Measurements from ENCODE around the gene KRT6B.

Gene KRT6B

DNA sequence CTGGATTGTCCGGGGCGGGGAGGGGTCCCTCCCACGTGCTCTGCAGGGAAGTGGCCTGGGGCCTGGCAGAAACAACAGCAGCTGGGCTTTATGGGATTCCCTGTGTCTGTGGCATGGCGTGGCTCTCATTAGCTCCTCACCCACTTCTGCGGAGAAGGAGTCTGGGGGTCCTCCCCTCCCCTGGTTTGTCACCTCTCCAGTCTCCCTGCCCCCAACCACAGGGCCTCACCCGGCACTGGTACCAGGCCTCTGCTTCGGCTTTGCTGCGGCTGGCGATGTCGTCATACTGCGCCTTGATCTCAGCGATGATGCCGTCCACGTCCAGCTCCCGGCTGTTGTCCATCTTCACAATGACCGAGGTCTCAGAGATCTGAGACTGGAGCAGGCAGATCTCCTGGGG lies 52.2 kb downstream of the KRT6B start:
- no peak for DNase-seq (ENCODE audit: low read depth in 1 of 2, low spot score in 1 of 2)
- no peak overlapping the region for H3K27ac ChIP-seq (replicated peaks)
- H3K4me3 ChIP-seq (replicated peaks; ENCODE audit: insufficient read depth, low read length) = no peak overlapping the region
- TF ChIP-seq GABPA (IDR thresholded peaks at IDR 0.05; ENCODE audit: low read depth) (no peak), SPI1 (IDR thresholded peaks at IDR 0.05; ENCODE audit: borderline replicate concordance, low read depth) (no peak), POLR2AphosphoS5 (IDR thresholded peaks at IDR 0.05; ENCODE audit: low read depth) (no peak)
- TF ChIP-seq, protein P1, sequence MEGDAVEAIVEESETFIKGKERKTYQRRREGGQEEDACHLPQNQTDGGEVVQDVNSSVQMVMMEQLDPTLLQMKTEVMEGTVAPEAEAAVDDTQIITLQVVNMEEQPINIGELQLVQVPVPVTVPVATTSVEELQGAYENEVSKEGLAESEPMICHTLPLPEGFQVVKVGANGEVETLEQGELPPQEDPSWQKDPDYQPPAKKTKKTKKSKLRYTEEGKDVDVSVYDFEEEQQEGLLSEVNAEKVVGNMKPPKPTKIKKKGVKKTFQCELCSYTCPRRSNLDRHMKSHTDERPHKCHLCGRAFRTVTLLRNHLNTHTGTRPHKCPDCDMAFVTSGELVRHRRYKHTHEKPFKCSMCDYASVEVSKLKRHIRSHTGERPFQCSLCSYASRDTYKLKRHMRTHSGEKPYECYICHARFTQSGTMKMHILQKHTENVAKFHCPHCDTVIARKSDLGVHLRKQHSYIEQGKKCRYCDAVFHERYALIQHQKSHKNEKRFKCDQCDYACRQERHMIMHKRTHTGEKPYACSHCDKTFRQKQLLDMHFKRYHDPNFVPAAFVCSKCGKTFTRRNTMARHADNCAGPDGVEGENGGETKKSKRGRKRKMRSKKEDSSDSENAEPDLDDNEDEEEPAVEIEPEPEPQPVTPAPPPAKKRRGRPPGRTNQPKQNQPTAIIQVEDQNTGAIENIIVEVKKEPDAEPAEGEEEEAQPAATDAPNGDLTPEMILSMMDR (IDR thresholded peaks at IDR 0.05; ENCODE audit: insufficient read depth, low read length) = no peak
- TF ChIP-seq, protein P2, sequence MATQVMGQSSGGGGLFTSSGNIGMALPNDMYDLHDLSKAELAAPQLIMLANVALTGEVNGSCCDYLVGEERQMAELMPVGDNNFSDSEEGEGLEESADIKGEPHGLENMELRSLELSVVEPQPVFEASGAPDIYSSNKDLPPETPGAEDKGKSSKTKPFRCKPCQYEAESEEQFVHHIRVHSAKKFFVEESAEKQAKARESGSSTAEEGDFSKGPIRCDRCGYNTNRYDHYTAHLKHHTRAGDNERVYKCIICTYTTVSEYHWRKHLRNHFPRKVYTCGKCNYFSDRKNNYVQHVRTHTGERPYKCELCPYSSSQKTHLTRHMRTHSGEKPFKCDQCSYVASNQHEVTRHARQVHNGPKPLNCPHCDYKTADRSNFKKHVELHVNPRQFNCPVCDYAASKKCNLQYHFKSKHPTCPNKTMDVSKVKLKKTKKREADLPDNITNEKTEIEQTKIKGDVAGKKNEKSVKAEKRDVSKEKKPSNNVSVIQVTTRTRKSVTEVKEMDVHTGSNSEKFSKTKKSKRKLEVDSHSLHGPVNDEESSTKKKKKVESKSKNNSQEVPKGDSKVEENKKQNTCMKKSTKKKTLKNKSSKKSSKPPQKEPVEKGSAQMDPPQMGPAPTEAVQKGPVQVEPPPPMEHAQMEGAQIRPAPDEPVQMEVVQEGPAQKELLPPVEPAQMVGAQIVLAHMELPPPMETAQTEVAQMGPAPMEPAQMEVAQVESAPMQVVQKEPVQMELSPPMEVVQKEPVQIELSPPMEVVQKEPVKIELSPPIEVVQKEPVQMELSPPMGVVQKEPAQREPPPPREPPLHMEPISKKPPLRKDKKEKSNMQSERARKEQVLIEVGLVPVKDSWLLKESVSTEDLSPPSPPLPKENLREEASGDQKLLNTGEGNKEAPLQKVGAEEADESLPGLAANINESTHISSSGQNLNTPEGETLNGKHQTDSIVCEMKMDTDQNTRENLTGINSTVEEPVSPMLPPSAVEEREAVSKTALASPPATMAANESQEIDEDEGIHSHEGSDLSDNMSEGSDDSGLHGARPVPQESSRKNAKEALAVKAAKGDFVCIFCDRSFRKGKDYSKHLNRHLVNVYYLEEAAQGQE (IDR thresholded peaks at IDR 0.05; ENCODE audit: insufficient replicate concordance, low read depth) = no peak
- no peaks in the 10 kb centered on the region for H3K27me3 ChIP-seq (ENCODE audit: insufficient read depth, poor library complexity, severe bottlenecking)

DNA sequence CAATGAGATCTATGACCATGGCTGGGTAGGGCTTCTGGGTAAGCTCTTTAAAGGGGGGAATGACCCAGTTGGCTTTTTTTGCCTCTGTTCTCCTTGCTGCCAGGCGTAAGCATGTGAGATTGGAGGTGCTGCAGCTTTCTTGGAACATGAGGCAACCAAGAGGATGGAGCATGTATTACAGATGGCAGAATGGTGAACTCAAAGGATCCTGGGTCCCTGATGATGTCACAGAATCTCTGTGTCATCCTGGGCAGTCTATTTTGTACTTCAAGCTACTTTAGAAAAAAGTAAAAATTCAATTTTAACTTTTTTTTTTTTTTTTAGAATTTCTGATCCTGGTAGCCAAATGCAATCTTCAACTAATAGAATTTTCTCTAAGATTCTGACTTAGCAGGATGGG lies 53.8 kb downstream of the KRT6B start:
- no peak overlapping the region for H3K4me3 ChIP-seq (replicated peaks; ENCODE audit: insufficient read depth, low read length)
- DNase-seq (ENCODE audit: low read depth in 1 of 2, low spot score in 1 of 2) = no peak
- TF ChIP-seq SPI1 (IDR thresholded peaks at IDR 0.05; ENCODE audit: borderline replicate concordance, low read depth) = no peak
- TF ChIP-seq POLR2AphosphoS5 (IDR thresholded peaks at IDR 0.05; ENCODE audit: low read depth) = no peak
- TF ChIP-seq GABPA (IDR thresholded peaks at IDR 0.05; ENCODE audit: low read depth) = no peak
- TF ChIP-seq, protein P2 (IDR thresholded peaks at IDR 0.05; ENCODE audit: insufficient replicate concordance, low read depth) = no peak
- TF ChIP-seq, protein P1 (IDR thresholded peaks at IDR 0.05; ENCODE audit: insufficient read depth, low read length) = no peak
- H3K27me3 ChIP-seq (ENCODE audit: insufficient read depth, poor library complexity, severe bottlenecking) = no peaks in the 10 kb centered on the region
- no peak overlapping the region for H3K27ac ChIP-seq (replicated peaks)

DNA sequence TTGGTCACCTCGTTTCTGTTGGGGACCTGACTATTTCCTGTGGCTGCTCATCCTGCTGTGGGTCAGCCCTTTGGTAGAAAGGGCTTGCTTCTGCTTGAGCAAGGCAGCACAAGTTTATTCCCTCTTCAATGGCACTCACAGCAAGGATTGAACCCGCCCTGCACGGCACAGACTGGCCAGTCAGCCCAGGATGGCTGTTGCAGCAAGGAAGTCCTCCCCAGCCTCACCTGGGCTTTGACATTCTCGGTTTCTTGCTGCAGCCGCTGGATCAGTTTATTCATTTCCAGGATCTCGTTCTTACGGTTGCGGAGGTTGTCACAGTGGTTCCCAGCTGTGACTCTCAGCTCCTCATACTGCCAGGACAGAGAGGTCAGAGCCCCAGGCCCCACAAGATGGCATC lies 55.3 kb downstream of the KRT6B start:
- Histone ChIP-seq H3K27ac (replicated peaks) (no peak overlapping the region), H3K27me3 (ENCODE audit: insufficient read depth, poor library complexity, severe bottlenecking) (no peaks in the 10 kb centered on the region), H3K4me3 (replicated peaks; ENCODE audit: insufficient read depth, low read length) (no peak overlapping the region)
- DNase-seq (ENCODE audit: low read depth in 1 of 2, low spot score in 1 of 2) = no peak
- TF ChIP-seq, protein P2 (IDR thresholded peaks at IDR 0.05; ENCODE audit: insufficient replicate concordance, low read depth) = no peak
- TF ChIP-seq, protein P1 (IDR thresholded peaks at IDR 0.05; ENCODE audit: insufficient read depth, low read length) = no peak

All from HL-60 (cell line).